WTC11 (cell line): ENCODE data around the gene KDM4C. TPM values are rescaled to one million over a fixed set of nuclear protein-coding genes. Genes with fewer than 3 reads are reported as not detected.
A peak's percentile ranks its signal among the peaks of the same experiment; 100 is the strongest.

Experiments used
- ATAC-seq: fragments of 200-7000 bp; cut with Tn5 transposase; 2 replicates; pipeline ENCODE4 v1.10.0; 2021; ENCODE audit warnings: mild to moderate bottlenecking, moderate library complexity
- CTCF ChIA-PET: fragments of 300-600 bp; sonication (Branson Sonifier 250); formaldehyde crosslinking; loops from one replicate; lab custom pipeline; 2021; ENCODE audit warnings: antibody characterized with exemption; lab: Charles Lee
- POLR2A ChIA-PET: fragments of 350-600 bp; sonication (Branson Sonifier 250); formaldehyde crosslinking; loops from one replicate; lab custom pipeline; 2021; ENCODE audit warnings: antibody characterized with exemption; lab: Charles Lee
- DNase-seq: peaks from one replicate; pipeline ENCODE4 v3.0.0; 2021; ENCODE audit warnings: low spot score
- H3K27ac Mint-ChIP-seq: 2 replicates; pipeline ENCODE4 v1.8.0; 2021; ENCODE audit warnings: mixed read lengths
- H3K27me3 Mint-ChIP-seq: 2 replicates; pipeline ENCODE4 v1.8.0; 2021; ENCODE audit warnings: low read depth, mild to moderate bottlenecking, moderate library complexity, mixed read lengths
- H3K36me3 Mint-ChIP-seq: 2 replicates; pipeline ENCODE4 v1.8.0; 2021; ENCODE audit warnings: mixed read lengths
- H3K4me1 Mint-ChIP-seq: 2 replicates; pipeline ENCODE4 v1.8.0; 2022; ENCODE audit warnings: mixed read lengths
- H3K4me3 Mint-ChIP-seq: 2 replicates; pipeline ENCODE4 v1.8.0; 2021; ENCODE audit warnings: mild to moderate bottlenecking, moderate library complexity, mixed read lengths
- H3K9me3 Mint-ChIP-seq: 2 replicates; pipeline ENCODE4 v1.8.0; 2021; ENCODE audit warnings: mixed read lengths
- AR ChIP-seq: fragments of 250-450 bp; sonication (Bioruptor Pico); IDR thresholded peaks from 2 replicates; pipeline ENCODE4 v1.9.0; 2021; ENCODE audit warnings: mild to moderate bottlenecking
- CBFB ChIP-seq: sonication (generic); formaldehyde crosslinking; IDR thresholded peaks from 2 replicates; pipeline ENCODE4 v1.8.1; 2022; ENCODE audit warnings: mild to moderate bottlenecking, low read depth, missing genetic modification reagents
- CREB1 ChIP-seq: sonication (generic); formaldehyde crosslinking; IDR thresholded peaks from 2 replicates; pipeline ENCODE4 v1.8.0; 2023; ENCODE audit warnings: mild to moderate bottlenecking, missing genetic modification reagents
- CTCF ChIP-seq: fragments of 200-600 bp; IDR thresholded peaks from 2 replicates; pipeline ENCODE4 v1.8.0; 2022; ENCODE audit warnings: antibody characterized with exemption
- ETV6 ChIP-seq: sonication (generic); formaldehyde crosslinking; IDR thresholded peaks from 2 replicates; pipeline ENCODE4 v1.8.1; 2022; ENCODE audit warnings: mild to moderate bottlenecking, missing genetic modification reagents
- FOXJ3 ChIP-seq: sonication (generic); formaldehyde crosslinking; IDR thresholded peaks from 2 replicates; pipeline ENCODE4 v1.9.0; 2021; ENCODE audit warnings: missing genetic modification reagents, mild to moderate bottlenecking, borderline replicate concordance
- FOXP4 ChIP-seq: sonication (generic); formaldehyde crosslinking; IDR thresholded peaks from 2 replicates; pipeline ENCODE4 v1.8.0; 2022; ENCODE audit warnings: mild to moderate bottlenecking, missing genetic modification reagents
- GABPB1 ChIP-seq: sonication (generic); formaldehyde crosslinking; IDR thresholded peaks from 2 replicates; pipeline ENCODE4 v1.8.1; 2023; ENCODE audit warnings: mild to moderate bottlenecking, missing genetic modification reagents
- HMGXB4 ChIP-seq: sonication (generic); formaldehyde crosslinking; IDR thresholded peaks from 2 replicates; pipeline ENCODE4 v1.8.1; 2023; ENCODE audit warnings: mild to moderate bottlenecking, moderate library complexity, missing genetic modification reagents
- IRF2 ChIP-seq: sonication (generic); formaldehyde crosslinking; IDR thresholded peaks from 2 replicates; pipeline ENCODE4 v1.8.0; 2022; ENCODE audit warnings: low read depth, missing genetic modification reagents, borderline replicate concordance
- MAX ChIP-seq: sonication (generic); formaldehyde crosslinking; IDR thresholded peaks from 2 replicates; pipeline ENCODE4 v1.8.0; 2022; ENCODE audit warnings: mild to moderate bottlenecking, missing genetic modification reagents
- MLX ChIP-seq: sonication (generic); formaldehyde crosslinking; IDR thresholded peaks from 2 replicates; pipeline ENCODE4 v1.8.1; 2023; ENCODE audit warnings: mild to moderate bottlenecking, missing genetic modification reagents, moderate library complexity
- NFATC4 ChIP-seq: fragments of 250-450 bp; sonication (Bioruptor Pico); IDR thresholded peaks from 2 replicates; pipeline ENCODE4 v1.9.0; 2021; ENCODE audit warnings: mild to moderate bottlenecking
- NR2C2 ChIP-seq: sonication (generic); formaldehyde crosslinking; IDR thresholded peaks from 2 replicates; pipeline ENCODE4 v1.8.0; 2022; ENCODE audit warnings: mild to moderate bottlenecking, missing genetic modification reagents
- NR3C1 ChIP-seq: sonication (generic); formaldehyde crosslinking; conservative IDR thresholded peaks from 2 replicates; pipeline ENCODE4 v1.8.1; 2023; ENCODE audit warnings: low read depth, mild to moderate bottlenecking, missing genetic modification reagents
- OVOL2 ChIP-seq: fragments of 250-450 bp; sonication (Bioruptor Pico); IDR thresholded peaks from 2 replicates; pipeline ENCODE4 v1.9.0; 2021; ENCODE audit warnings: mild to moderate bottlenecking, borderline replicate concordance
- RORB ChIP-seq: fragments of 250-450 bp; sonication (Bioruptor Pico); IDR thresholded peaks from 2 replicates; pipeline ENCODE4 v1.9.0; 2021; ENCODE audit warnings: mild to moderate bottlenecking
- SMAD4 ChIP-seq: sonication (generic); formaldehyde crosslinking; IDR thresholded peaks from 2 replicates; pipeline ENCODE4 v1.8.0; 2022; ENCODE audit warnings: mild to moderate bottlenecking, missing genetic modification reagents
- SOX15 ChIP-seq: fragments of 250-450 bp; sonication (Bioruptor Pico); IDR thresholded peaks from 2 replicates; pipeline ENCODE4 v1.9.0; 2021; ENCODE audit warnings: mild to moderate bottlenecking
- TCF7 ChIP-seq: sonication (generic); formaldehyde crosslinking; IDR thresholded peaks from 2 replicates; pipeline ENCODE4 v1.8.0; 2022; ENCODE audit warnings: mild to moderate bottlenecking, low read depth, missing genetic modification reagents, moderate library complexity
- TEAD1 ChIP-seq: sonication (generic); formaldehyde crosslinking; IDR thresholded peaks from 2 replicates; pipeline ENCODE4 v1.8.0; 2022; ENCODE audit warnings: mild to moderate bottlenecking, missing genetic modification reagents
- USF2 ChIP-seq: sonication (generic); formaldehyde crosslinking; IDR thresholded peaks from 2 replicates; pipeline ENCODE4 v1.8.1; 2023; ENCODE audit warnings: mild to moderate bottlenecking, missing genetic modification reagents, moderate library complexity
- ZBTB21 ChIP-seq: sonication (generic); formaldehyde crosslinking; IDR thresholded peaks from 2 replicates; pipeline ENCODE4 v1.8.1; 2023; ENCODE audit warnings: mild to moderate bottlenecking, missing genetic modification reagents, borderline replicate concordance
- ZNF263 ChIP-seq: sonication (generic); formaldehyde crosslinking; IDR thresholded peaks from 2 replicates; pipeline ENCODE4 v1.8.1; 2022; ENCODE audit warnings: low read depth, mild to moderate bottlenecking, moderate library complexity, missing genetic modification reagents
- ZNF317 ChIP-seq: sonication (generic); formaldehyde crosslinking; IDR thresholded peaks from 2 replicates; pipeline ENCODE4 v1.8.1; 2023; ENCODE audit warnings: low read depth, mild to moderate bottlenecking, moderate library complexity, missing genetic modification reagents, borderline replicate concordance
- ZNF671 ChIP-seq: fragments of 250-450 bp; sonication (Bioruptor Pico); IDR thresholded peaks from 2 replicates; pipeline ENCODE4 v1.8.0; 2021; ENCODE audit warnings: mild to moderate bottlenecking
- total RNA-seq: library from RNA; stranded (reverse); gene quantifications from 3 replicates; pipeline ENCODE4 v1.2.3, GENCODE V29; 2021

Gene KDM4C
- total RNA-seq, 1 experiment from 2014 or later = 29.2 TPM

- no peak for TF ChIP-seq MLX
These were observed 126.3 kb downstream of the KDM4C start (continued) for GRCh38 chr9:6884101-6884500.

- no peak overlapping the region for H3K4me3 Mint-ChIP-seq
- no peaks in the 10 kb centered on the region for H3K27me3 Mint-ChIP-seq
- DNase-seq (no peak), ATAC-seq (no peak)
- CTCF ChIA-PET = interaction anchor here (1.4 to 1.5 kb wide), 2 partner anchors 58 to 349 kb away, joined by 4 to 7 read pairs; no protein-coding TSS in a partner anchor
- no peaks in the 10 kb centered on the region for H3K36me3 Mint-ChIP-seq
- peak overlapping the region; percentile 43 for H3K27ac Mint-ChIP-seq
- H3K9me3 Mint-ChIP-seq = no peaks in the 10 kb centered on the region
- POLR2A ChIA-PET = no interaction called here
- H3K4me1 Mint-ChIP-seq = peaks cover 6% of the 10 kb centered on the region
- TF ChIP-seq NR2C2 (CRISPR knock-in tag) = no peak
- TF ChIP-seq ZNF671 (CRISPR knock-in tag) = no peak
- TF ChIP-seq ZBTB21 (CRISPR knock-in tag) = no peak
- TF ChIP-seq TEAD1 (CRISPR knock-in tag) = no peak
- TF ChIP-seq HMGXB4 (CRISPR knock-in tag) = no peak
- TF ChIP-seq OVOL2 = no peak
- no peak for TF ChIP-seq GABPB1
- no peak for TF ChIP-seq ZNF317 (CRISPR knock-in tag)
- TF ChIP-seq SOX15 (CRISPR knock-in tag) = no peak
- TF ChIP-seq RORB = no peak
- TF ChIP-seq NR3C1 = no peak
- TF ChIP-seq TCF7 = no peak
- TF ChIP-seq USF2 = no peak
- no peak for TF ChIP-seq FOXP4 (CRISPR knock-in tag)
- no peak for TF ChIP-seq AR (CRISPR knock-in tag)
- no peak for TF ChIP-seq ZNF263 (CRISPR knock-in tag)
- no peak for TF ChIP-seq SMAD4 (CRISPR knock-in tag)
These were observed 127.2 kb downstream of the KDM4C start for GRCh38 chr9:6884990-6885389.

- Mint-ChIP-seq H3K4me1 (peaks cover 3% of the 10 kb centered on the region), H3K36me3 (no peaks in the 10 kb centered on the region), H3K27ac (peak overlapping the region; percentile 86), H3K27me3 (no peaks in the 10 kb centered on the region), H3K4me3 (no peak overlapping the region), H3K9me3 (no peaks in the 10 kb centered on the region)
- DNase-seq (no peak), ATAC-seq (no peak)
- ChIA-PET POLR2A (no interaction called here), CTCF (no interaction called here)
- TF ChIP-seq MAX (CRISPR knock-in tag) (no peak), NFATC4 (CRISPR knock-in tag) (no peak), CBFB (no peak), CTCF (no peak), FOXJ3 (no peak), CREB1 (CRISPR knock-in tag) (no peak), IRF2 (no peak), ETV6 (CRISPR knock-in tag) (no peak)
These were observed 129.3 kb downstream of the KDM4C start for GRCh38 chr9:6887051-6887450.
